HPDE6-E6E7 (cell line): Measurements from ENCODE around the gene RGPD6.
"Not testable (repeated sequence)": the region's sequence is repeated elsewhere in the genome, so short reads cannot be mapped to it uniquely, and the experiment has no call there.

Experiments
- DNase-seq: peaks from one replicate; pipeline ENCODE4 v3.0.0; 2011; ENCODE audit warnings: missing footprints; ENCODE audit errors: extremely low spot score

RGPD6 gene

DNA sequence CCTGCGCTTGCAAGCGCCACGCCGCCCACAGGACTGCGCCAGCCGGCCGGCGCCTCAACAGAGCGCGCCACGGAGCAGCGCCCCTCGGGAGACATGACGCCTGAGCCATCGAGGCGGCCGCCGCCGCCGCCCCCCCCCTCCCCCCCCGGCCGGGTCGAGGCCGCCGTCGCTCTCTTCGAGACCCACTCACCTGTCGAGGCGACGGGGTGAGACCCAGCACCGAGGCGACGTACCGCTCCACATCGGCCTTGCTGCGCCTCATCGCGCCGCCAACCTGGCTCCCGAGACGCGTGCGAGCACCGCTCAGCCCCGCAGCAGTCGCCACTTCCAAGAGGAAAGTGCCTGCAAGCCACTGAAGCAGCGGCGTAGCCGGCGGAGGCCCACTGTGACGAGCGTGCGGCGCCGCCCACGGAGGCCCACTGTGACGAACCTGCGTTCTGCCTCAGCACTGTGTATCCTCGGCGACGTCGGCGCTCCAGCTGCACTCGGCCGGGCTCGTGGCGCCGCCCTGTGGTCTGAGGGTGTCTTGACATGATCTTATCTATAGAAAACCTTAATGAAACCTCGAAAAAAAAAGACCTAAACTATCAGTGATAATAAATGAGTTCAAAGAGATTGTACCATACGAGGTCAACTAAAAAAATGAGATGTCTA is at the start of gene RGPD6:
Gene RGPD6, minus strand, starts transcription at position 460 of the 654 bp plus-strand sequence. Its CDS starts 198 bp downstream, at position 262.
- not testable (repeated sequence) for DNase-seq

DNA sequence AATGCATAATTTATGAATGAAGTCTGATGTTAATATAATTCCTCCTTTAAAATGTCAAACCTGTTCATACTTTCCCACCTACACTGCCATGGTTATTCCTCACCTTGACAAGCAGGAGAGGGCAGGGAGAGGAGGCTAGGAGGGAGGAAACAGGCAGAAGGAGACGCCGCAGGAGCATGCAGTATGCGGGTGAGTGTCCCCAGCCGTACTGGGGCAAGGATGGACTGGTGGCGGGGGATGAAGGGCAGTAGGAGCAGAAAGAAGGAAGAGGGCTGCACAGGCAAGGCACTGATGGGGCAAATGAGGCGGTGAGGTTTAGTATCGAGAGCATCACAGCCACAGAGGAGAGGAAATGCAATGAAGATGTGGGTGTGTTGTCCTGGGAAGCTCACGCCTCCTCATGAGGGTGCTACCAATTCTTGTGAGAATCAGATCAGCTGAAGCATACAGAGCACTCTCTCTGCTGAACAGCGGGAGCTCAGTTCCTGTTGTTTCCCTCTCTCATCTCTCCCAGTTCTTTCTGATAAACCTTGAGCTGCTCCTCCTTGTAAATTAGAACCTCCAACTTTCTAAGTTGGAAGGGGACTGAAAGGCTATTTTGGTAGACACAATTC is 42.4 kb upstream of the RGPD6 start:
- not testable (repeated sequence) for DNase-seq

DNA sequence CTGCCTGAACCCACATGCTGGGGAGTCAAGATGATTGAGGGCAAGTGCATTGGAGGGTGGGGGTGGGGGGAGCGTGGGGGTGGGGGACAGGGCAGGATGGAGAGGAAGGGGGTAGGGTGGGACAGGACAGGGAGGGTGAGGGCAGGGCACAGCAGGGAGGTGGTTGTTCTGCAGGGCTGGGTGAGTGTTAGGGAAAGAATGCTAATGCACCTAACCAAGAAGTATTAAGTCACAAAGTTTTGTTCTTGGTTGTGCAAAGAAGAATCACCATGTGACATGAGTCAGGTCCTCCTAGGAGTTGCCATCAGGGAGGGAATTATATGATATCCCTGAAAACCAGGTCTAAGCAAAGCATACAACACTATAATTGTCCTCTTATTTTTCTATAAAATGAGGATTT is 36.9 kb upstream of the RGPD6 start:
- not testable (repeated sequence) for DNase-seq

- DNase-seq: not testable (repeated sequence)
Observed at GRCh38 chr2:110610613-110611250, 33.7 kb upstream of the RGPD6 start.

GRCh38 chr2:110609843-110610612 is 33.0 kb upstream of the RGPD6 start:
- DNase-seq: not testable (repeated sequence)

GRCh38 chr2:110608788-110609502 is 31.9 kb upstream of the RGPD6 start:
- not testable (repeated sequence) for DNase-seq

GRCh38 chr2:110605057-110605456 is 28.0 kb upstream of the RGPD6 start:
- DNase-seq: not testable (repeated sequence)

GRCh38 chr2:110603917-110604591 is 27.0 kb upstream of the RGPD6 start:
- not testable (repeated sequence) for DNase-seq

- DNase-seq: not testable (repeated sequence)
Observed at GRCh38 chr2:110602139-110602538, 25.1 kb upstream of the RGPD6 start.

- not testable (repeated sequence) for DNase-seq
Observed at GRCh38 chr2:110591973-110592372, 15.0 kb upstream of the RGPD6 start.

DNA sequence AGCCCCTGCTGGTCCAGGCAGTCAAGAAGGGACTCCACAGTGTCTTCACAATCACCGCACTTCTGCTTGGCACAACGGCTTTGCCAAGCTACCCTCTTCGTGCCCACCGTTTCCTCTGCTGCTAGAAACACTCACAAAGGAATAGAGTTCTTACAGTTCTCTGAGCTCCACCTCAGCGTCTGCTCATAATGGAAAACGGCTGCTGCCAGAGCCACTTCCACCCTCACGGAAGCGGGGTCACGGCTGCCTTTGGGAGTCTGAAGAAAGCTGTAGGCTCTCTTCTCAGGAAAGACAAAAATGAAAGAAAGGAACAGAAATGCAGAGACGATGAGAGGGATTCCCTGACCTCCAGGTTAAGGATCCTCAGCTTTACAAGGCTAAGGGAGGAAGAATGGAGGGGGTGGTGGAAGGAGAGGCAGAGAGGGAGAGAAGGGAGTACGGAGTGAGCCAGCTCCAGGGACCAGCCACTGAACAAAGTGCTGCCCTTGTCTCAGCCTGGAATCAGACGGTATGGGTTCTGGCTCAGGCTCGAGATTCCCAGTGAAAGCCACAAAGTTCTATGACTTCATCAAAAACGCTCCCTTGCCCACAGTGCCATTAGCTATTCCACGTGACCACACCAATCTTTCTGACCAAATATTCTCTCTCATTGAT is 12.8 kb upstream of the RGPD6 start:
- not testable (repeated sequence) for DNase-seq

- DNase-seq: not testable (repeated sequence)
Observed at GRCh38 chr2:110588520-110588919, 11.5 kb upstream of the RGPD6 start.

DNA sequence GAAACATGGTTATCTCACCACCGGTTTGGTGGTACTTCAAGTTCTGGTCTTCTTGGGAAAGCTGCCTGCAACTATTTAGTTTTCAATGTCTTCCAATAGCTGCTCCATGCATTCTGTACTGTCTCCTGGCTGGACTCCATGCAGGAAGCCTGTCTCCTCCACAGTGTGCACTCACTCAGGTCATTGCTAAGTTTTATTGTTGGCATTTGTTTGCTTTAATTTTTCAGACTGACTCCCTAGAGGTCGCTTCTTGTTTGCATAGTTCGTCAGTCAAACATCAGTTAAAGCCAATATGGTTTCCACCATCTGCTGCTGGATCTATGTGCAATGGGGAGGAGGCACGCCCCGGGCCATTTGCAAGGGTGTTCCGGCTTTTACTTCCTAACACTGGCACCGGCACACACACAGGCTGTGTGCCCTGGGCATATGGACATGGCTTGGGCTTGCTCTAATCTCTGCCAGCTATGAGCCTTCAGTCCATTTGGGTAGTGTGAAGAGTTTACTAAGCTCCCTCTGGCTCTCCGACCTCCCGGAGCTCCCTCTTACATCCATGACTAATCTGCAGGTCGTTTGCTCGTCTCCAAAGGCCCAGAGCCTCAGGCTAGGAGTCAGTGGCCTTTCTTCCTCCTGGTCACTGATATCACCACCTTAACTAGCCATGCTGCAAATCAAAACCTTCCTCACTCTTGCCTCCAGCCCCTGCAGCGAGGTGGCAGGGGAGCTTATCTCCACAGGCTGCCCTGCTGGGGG is 2.4 kb upstream of the RGPD6 start:
- DNase-seq: not testable (repeated sequence)

GRCh38 chr2:110578429-110578828 is 1.4 kb upstream of the RGPD6 start:
- DNase-seq: not testable (repeated sequence)

DNA sequence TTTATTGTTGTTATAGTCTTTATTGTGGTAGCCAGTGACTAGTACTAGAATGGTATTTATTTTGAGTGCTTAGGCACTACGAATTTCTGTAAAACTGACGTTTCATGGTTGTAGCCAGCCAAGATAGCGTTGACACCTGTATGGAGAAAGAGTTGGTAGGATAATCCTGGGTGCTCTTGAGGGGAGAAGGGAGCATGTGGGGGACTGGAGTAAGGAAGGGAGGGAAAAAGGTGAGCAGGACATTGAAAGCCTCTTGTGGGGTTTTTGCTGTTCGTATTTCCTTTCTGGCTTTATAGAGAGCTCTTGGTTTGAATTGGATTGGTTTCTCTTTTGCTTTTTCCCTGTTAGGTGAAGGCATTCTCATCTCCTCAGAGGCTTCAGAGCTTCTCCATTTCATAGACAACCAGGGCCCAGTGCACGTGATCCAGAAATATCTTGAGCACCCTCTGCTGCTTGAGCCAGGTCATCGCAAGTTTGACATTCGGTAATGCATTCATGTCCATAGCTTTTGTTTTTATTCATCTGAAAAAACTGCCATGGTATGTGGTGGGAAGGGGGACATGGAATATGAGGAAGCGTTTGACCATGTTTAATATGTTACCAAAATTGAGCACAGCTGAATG is 77.2 kb downstream of the RGPD6 start:
- not testable (repeated sequence) for DNase-seq

- not testable (repeated sequence) for DNase-seq
Observed at GRCh38 chr2:110496027-110496426, 81.0 kb downstream of the RGPD6 start.

DNA sequence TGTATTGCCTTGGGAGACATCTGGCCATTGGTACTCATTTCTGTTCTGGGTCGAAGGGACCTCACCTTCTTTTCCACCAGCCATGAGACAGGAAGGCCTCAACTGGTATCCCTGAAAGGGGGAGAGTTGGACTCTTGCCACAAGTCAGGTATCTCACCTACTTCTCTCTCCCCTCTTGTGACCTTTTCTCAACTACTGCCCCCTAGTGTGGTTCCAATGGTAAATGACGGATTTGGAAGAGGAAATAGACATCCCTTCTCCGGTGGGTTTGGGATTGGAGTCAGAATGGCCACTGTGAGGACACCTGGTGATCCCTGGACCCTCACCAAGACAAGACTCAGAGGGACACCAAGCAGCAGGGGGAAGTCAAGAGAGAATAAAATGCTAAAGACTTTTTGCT is 82.5 kb downstream of the RGPD6 start:
- DNase-seq: not testable (repeated sequence)

DNA sequence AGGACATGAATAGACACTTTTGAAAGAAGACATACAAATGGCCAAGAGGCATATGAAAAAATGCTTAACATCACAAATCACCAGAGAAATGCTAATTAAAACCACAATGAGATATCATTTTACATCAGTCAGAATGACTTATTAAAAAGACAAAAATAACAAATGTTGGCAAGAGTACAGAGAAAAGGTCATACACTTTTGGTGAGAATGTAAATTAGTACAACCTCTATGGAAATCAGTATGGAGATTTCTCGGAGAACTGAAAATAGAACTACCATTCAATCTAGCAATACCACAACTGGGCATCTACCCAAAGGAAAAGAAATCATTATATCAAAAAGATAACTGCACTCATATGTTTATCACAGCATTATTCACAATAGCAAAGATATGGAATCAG is 88.0 kb downstream of the RGPD6 start:
- DNase-seq: not testable (repeated sequence)

DNA sequence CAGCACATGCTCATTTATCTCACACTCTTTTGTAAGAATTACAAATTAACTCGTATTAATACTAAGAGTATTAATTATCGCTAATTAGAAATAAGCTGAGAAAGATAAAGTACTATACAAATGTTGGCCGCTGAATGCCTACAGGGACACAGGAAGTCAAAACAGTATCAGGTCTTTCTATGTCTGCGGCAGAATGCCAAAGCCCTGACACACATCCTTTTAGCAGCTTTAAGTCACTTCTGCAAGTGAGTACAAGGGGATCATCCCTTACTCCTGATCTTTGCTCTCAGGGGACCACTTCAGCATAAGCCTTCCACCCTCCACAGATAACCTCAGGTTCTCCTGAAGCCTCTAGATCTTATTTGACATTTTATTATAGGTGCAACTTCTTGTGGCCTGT is 94.3 kb downstream of the RGPD6 start:
- DNase-seq: not testable (repeated sequence)
